Suprapubic skin (tissue), 4 donors: ENCODE data around the gene RGS17. TPM values are rescaled to one million over a fixed set of nuclear protein-coding genes. Genes with fewer than 3 reads are reported as not detected.

Source experiments
- DNase-seq, 2 donors: peaks; one replicate each; pipeline ENCODE4 v3.0.0-alpha.2; 2019; ENCODE audit warnings: low spot score in 2 of 2
- H3K27ac ChIP-seq: fragments of 200-600 bp; sonication (generic); one replicate; pipeline ENCODE4 v1.5.1; 2019
- H3K27me3 ChIP-seq: fragments of 200-600 bp; sonication (generic); one replicate; pipeline ENCODE4 v1.5.1; 2019
- H3K36me3 ChIP-seq: fragments of 200-600 bp; sonication (generic); one replicate; pipeline ENCODE4 v1.5.1; 2019
- H3K4me1 ChIP-seq: fragments of 200-600 bp; sonication (generic); one replicate; pipeline ENCODE4 v1.5.1; 2019
- H3K4me3 ChIP-seq: fragments of 200-600 bp; sonication (generic); one replicate; pipeline ENCODE4 v1.5.1; 2019; ENCODE audit warnings: mild to moderate bottlenecking
- H3K9me3 ChIP-seq: fragments of 200-600 bp; sonication (generic); one replicate; pipeline ENCODE4 v1.5.1; 2019
- EP300 ChIP-seq: sonication (generic); formaldehyde crosslinking; IDR thresholded peaks from one replicate; pipeline ENCODE4 v1.6.1; 2017; ENCODE audit warnings: antibody characterized with exemption
- POLR2A ChIP-seq, 2 donors: fragments of 450-650 bp; IDR thresholded peaks; one replicate each; pipeline ENCODE4 v1.6.1; 2017; ENCODE audit warnings: antibody characterized with exemption in 2 of 2, mild to moderate bottlenecking in 2 of 2, moderate library complexity in 2 of 2
- POLR2AphosphoS5 ChIP-seq, 3 donors: sonication (generic); formaldehyde crosslinking; IDR thresholded peaks; one replicate each; pipeline ENCODE4 v1.6.1; 2017; ENCODE audit warnings: antibody characterized with exemption in 3 of 3
- WGBS: methylation state at CpG from one replicate; pipeline ENCODE4 v1.1.5; 2018; 5-methylcytosine and 5-hydroxymethylcytosine counted together
- total RNA-seq, 4 donors: library from RNA; depleted of rRNA; stranded (reverse); fragments of >200 nt; gene quantifications; one replicate each; pipeline ENCODE4 v1.1.0, GENCODE V29; 2016
- TF ChIP-seq, protein P1 (sequence below), 2 donors: fragments of 200-600 bp in 1 of 2; fragments of 450-650 bp in 1 of 2; sonication (generic) in 1 of 2; IDR thresholded peaks; one replicate each; pipeline ENCODE4 v1.5.1; 2016 to 2019; ENCODE audit warnings: antibody characterized with exemption in 2 of 2, mild to moderate bottlenecking in 1 of 2, moderate library complexity in 1 of 2

Gene RGS17
- total RNA-seq, 4 donors from 2014 or later, result 0.08 to 1.8 (median 0.26) TPM

DNA sequence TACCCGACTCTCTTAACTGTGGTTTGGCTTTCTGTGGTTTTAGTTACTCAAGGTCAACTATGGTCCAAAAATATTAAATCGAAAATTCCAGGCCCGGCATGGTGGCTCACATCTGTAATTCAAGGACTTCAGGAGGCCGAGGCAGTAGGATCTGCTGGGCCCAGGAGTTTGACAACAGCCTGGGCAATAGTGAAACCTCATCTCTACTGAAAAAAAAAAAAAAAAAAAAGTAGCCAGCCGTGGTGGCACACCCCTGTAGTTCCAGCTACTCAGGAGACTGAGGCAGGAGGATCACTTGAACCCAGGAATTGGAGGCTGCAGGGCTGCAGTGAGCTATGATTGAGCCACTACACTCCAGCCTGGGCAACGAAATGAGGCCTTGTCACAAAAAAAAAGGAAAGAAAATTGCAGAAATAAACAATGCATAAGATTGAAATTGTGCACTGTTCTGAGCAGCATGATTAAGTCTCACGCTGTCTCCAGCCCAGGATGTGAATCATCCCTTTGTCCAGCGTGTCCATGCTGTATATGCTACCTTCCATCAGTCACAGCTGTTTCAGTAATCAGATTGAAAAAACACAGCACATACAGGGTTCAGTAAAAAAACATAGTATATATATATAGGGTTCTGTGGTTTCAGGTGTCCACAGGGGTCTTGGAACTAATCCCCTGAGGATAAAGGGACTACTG, 40.7 kb downstream of the RGS17 start:
- Histone ChIP-seq H3K4me1 (no peaks in the 10 kb centered on the region), H3K27ac (no peak overlapping the region), H3K4me3 (no peak overlapping the region), H3K36me3 (no peaks in the 10 kb centered on the region), H3K9me3 (no peaks in the 10 kb centered on the region), H3K27me3 (no peaks in the 10 kb centered on the region)
- no peak for TF ChIP-seq POLR2AphosphoS5 (IDR thresholded peaks at IDR 0.05)
- no peak for TF ChIP-seq POLR2A (IDR thresholded peaks at IDR 0.05)
- TF ChIP-seq, protein P1, sequence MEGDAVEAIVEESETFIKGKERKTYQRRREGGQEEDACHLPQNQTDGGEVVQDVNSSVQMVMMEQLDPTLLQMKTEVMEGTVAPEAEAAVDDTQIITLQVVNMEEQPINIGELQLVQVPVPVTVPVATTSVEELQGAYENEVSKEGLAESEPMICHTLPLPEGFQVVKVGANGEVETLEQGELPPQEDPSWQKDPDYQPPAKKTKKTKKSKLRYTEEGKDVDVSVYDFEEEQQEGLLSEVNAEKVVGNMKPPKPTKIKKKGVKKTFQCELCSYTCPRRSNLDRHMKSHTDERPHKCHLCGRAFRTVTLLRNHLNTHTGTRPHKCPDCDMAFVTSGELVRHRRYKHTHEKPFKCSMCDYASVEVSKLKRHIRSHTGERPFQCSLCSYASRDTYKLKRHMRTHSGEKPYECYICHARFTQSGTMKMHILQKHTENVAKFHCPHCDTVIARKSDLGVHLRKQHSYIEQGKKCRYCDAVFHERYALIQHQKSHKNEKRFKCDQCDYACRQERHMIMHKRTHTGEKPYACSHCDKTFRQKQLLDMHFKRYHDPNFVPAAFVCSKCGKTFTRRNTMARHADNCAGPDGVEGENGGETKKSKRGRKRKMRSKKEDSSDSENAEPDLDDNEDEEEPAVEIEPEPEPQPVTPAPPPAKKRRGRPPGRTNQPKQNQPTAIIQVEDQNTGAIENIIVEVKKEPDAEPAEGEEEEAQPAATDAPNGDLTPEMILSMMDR (IDR thresholded peaks at IDR 0.05), result no peak
- TF ChIP-seq EP300, result no peak
- WGBS, result 59% methylated on average over 8 of the region's 8 CpGs
- no peak for DNase-seq

DNA sequence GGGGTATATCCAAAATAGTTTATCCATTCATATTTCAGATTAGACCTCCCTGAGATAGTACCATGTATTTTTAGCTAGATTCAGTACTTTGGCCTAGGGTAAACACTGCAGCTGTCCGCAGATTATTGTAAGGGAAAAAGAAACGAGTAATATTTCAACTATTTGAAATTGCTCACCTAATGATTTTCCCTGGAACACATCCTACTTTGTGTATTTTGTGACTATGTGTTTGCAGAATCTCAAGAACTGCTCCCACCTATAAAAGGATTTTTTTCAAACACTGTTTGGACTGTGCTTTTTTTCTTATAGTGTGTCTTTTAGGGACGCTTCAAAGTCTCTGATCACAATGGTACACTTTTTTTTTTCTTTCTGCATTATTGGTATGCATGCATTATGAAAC, 42.3 kb downstream of the RGS17 start:
- Histone ChIP-seq H3K27ac (no peak overlapping the region), H3K36me3 (no peaks in the 10 kb centered on the region), H3K9me3 (no peaks in the 10 kb centered on the region), H3K4me3 (no peak overlapping the region), H3K27me3 (no peaks in the 10 kb centered on the region), H3K4me1 (no peaks in the 10 kb centered on the region)
- WGBS, result 89% methylated on average over 3 of the region's 3 CpGs
- TF ChIP-seq EP300, result no peak
- TF ChIP-seq POLR2A (IDR thresholded peaks at IDR 0.05), result no peak
- TF ChIP-seq POLR2AphosphoS5 (IDR thresholded peaks at IDR 0.05), result no peak
- TF ChIP-seq, protein P1 (IDR thresholded peaks at IDR 0.05), result no peak
- DNase-seq, result no peak

DNA sequence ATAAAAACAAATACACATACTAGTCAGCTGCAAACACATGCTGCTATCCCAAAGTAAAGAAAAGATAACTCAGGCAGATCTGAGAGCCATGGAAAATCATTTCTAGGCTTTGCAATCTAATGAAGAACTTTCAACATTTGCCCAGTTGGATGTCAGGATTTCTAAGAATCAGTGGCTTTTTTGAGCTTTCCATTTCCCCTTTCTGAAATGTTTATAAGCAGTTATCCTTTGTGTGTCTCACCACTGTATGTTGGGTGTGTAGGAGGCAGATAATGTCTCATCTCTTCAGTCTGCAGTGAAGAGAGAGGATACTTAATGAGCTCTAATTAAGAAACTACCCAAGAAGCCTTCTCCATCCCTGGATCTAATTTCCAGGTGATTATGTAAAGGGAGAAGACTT, 43.6 kb downstream of the RGS17 start:
- Histone ChIP-seq H3K4me3 (no peak overlapping the region), H3K27ac (no peak overlapping the region), H3K27me3 (no peaks in the 10 kb centered on the region), H3K9me3 (no peaks in the 10 kb centered on the region), H3K4me1 (no peaks in the 10 kb centered on the region), H3K36me3 (no peaks in the 10 kb centered on the region)
- no peak for TF ChIP-seq EP300
- TF ChIP-seq, protein P1 (IDR thresholded peaks at IDR 0.05), result no peak
- TF ChIP-seq POLR2A (IDR thresholded peaks at IDR 0.05), result no peak
- no peak for TF ChIP-seq POLR2AphosphoS5 (IDR thresholded peaks at IDR 0.05)
- no peak for DNase-seq

DNA sequence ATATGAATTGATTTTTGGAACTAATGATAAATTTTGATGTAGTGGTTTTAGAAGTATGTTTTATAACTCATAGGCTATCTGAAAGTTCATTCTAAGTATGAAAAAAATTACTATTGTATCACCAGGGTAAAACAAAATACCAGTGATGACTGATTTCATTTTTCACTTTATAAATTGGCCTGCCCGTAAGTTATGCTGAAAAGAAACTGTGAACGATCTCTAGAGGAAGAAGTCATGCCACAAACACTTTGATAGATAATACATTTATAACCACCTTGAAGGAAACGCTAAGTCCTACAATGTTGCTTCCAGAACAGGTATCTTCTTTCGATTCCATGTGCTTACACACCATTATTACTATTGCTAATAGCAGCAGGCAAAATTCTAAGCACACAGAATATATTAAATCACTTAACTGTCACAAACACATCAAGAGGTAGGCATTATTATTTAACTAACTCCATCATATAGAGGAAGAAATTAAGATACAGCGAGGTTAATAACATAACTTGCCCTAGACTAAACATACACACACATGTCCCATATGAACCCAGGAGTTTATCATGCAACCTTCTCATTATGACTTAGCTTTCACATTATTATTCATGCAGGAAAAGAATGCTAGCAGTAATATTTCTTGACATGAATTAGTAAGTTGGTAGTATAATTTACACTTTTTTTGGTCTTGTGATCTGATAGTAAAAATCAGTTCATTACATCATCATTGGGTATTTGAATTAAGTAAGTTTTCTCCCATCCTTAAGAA, 44.7 kb downstream of the RGS17 start:
- Histone ChIP-seq H3K27ac (no peak overlapping the region), H3K4me3 (no peak overlapping the region), H3K9me3 (no peaks in the 10 kb centered on the region), H3K4me1 (no peaks in the 10 kb centered on the region), H3K27me3 (no peaks in the 10 kb centered on the region), H3K36me3 (no peaks in the 10 kb centered on the region)
- no peak for DNase-seq
- WGBS, result 85% methylated on average over 5 of the region's 5 CpGs
- TF ChIP-seq, protein P1 (IDR thresholded peaks at IDR 0.05), result no peak
- no peak for TF ChIP-seq POLR2AphosphoS5 (IDR thresholded peaks at IDR 0.05)

DNA sequence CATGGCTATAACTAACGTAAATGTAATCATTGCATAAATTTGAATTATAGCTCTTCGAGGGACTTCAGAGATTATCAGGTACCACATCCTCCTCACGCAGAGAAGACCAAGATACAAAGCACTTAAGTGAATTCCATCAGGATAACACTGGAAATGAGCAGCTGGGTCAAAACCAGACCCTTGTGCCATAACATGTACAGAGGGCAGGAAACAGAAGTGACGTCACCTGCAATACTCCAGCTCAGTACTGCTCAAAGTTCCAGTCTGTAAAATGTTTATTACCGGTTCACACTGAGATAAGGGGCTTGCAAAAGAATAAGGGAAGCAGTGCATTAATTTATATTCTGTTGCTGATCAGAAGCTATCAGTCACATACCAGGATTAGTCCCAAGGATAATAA, 45.8 kb downstream of the RGS17 start:
- Histone ChIP-seq H3K27me3 (no peaks in the 10 kb centered on the region), H3K4me1 (no peaks in the 10 kb centered on the region), H3K9me3 (no peaks in the 10 kb centered on the region), H3K27ac (no peak overlapping the region), H3K4me3 (no peak overlapping the region), H3K36me3 (no peaks in the 10 kb centered on the region)
- no peak for DNase-seq
- 78% methylated on average over 5 of the region's 5 CpGs for WGBS
- TF ChIP-seq POLR2AphosphoS5 (IDR thresholded peaks at IDR 0.05), result no peak
